SK-N-SH (cell line): Measurements from ENCODE around the gene PDE4D. TPM values are rescaled to one million over a fixed set of nuclear protein-coding genes. Genes with fewer than 3 reads are reported as not detected.

Source experiments
- CTCF ChIA-PET: fragments of 300-600, 350-600 bp; formaldehyde crosslinking; extraction: SDS; loops from one replicate; lab custom pipeline; 2021; lab: Yijun Ruan, JAX
- POLR2A ChIA-PET: fragments of 350-600 bp; sonication (Branson Sonifier 250); formaldehyde crosslinking; extraction: SDS; loops from one replicate; lab custom pipeline; 2020; ENCODE audit warnings: antibody characterized with exemption, inconsistent platforms; lab: Yijun Ruan, JAX
- DNase-seq: peaks from one replicate; pipeline ENCODE4 v3.0.0; 2012
- H2AFZ ChIP-seq: fragments of 200-600 bp; sonication (generic); 2 replicates; pipeline ENCODE4 v1.8.1; 2016; ENCODE audit warnings: antibody characterized with exemption, mild to moderate bottlenecking, low read depth
- H3F3A ChIP-seq: fragments of 200-600 bp; sonication (generic); replicated peaks from 2 replicates; pipeline ENCODE3; 2016; ENCODE audit warnings: antibody characterized with exemption, mild to moderate bottlenecking; ENCODE audit not compliant: insufficient read depth
- H3K27ac ChIP-seq, 2 experiments: fragments of 200-500 bp in 1 of 2; fragments of 200-600 bp in 1 of 2; sonication (Bioruptor generic) in 1 of 2; sonication (generic), shearing (Covaris generic) in 1 of 2; 2 replicates each; pipeline versions ENCODE4 v1.5.1 to v1.6.1; 2014 to 2016; ENCODE audit warnings: low read depth in 2 of 2, inconsistent platforms in 1 of 2, low read length in 1 of 2, mild to moderate bottlenecking in 1 of 2, mixed read lengths in 1 of 2
- H3K27me3 ChIP-seq: fragments of 200-600 bp; sonication (generic), shearing (Covaris generic); 2 replicates; pipeline ENCODE4 v1.6.1; 2016; ENCODE audit warnings: mixed run types; ENCODE audit not compliant: insufficient read depth
- H3K36me3 ChIP-seq, 2 experiments: fragments of 200-500 bp in 1 of 2; fragments of 200-600 bp in 1 of 2; sonication (Bioruptor generic) in 1 of 2; sonication (generic) in 1 of 2; replicated peaks in 1 of 2; 2 replicates each; pipeline versions ENCODE3 to v1.5.1; 2014 to 2016; ENCODE audit warnings: low read length in 1 of 2, mild to moderate bottlenecking in 1 of 2; ENCODE audit not compliant: insufficient read depth in 2 of 2, control insufficient read depth in 1 of 2
- H3K4me1 ChIP-seq, 2 experiments: fragments of 200-500 bp in 1 of 2; fragments of 200-600 bp in 1 of 2; sonication (Bioruptor generic) in 1 of 2; sonication (generic), shearing (Covaris generic) in 1 of 2; 2 replicates each; pipeline versions ENCODE4 v1.5.1 to v1.6.1; 2014 to 2016; ENCODE audit warnings: low read depth in 1 of 2, low read length in 1 of 2, mixed run types in 1 of 2; ENCODE audit not compliant: insufficient read depth in 2 of 2, control insufficient read depth in 1 of 2
- H3K4me2 ChIP-seq: fragments of 200-600 bp; sonication (generic), shearing (Covaris generic); 2 replicates; pipeline ENCODE4 v1.6.1; 2017; ENCODE audit warnings: mixed run types
- H3K4me3 ChIP-seq, 2 experiments: fragments of 200-500 bp in 1 of 2; fragments of 200-600 bp in 1 of 2; sonication (Bioruptor generic) in 1 of 2; sonication (generic), shearing (Covaris generic) in 1 of 2; 2 replicates each; pipeline versions ENCODE4 v1.5.1 to v1.8.1; 2014 to 2016; ENCODE audit warnings: low read depth in 2 of 2, inconsistent platforms in 1 of 2, low read length in 1 of 2, mild to moderate bottlenecking in 1 of 2, mixed read lengths in 1 of 2, moderate library complexity in 1 of 2
- H3K79me2 ChIP-seq: fragments of 200-600 bp; sonication (generic); 2 replicates; pipeline ENCODE4 v1.8.1; 2017; ENCODE audit warnings: mild to moderate bottlenecking; ENCODE audit not compliant: insufficient read depth
- H3K9ac ChIP-seq: fragments of 200-600 bp; sonication (generic); 2 replicates; pipeline ENCODE4 v1.6.1; 2017; ENCODE audit warnings: mixed run types
- H3K9me2 ChIP-seq: fragments of 200-600 bp; sonication (generic); 2 replicates; pipeline ENCODE4 v1.6.1; 2017; ENCODE audit warnings: mixed run types
- H3K9me3 ChIP-seq: fragments of 200-600 bp; sonication (generic); 2 replicates; pipeline ENCODE4 v1.6.1; 2017; ENCODE audit warnings: mixed run types, mild to moderate bottlenecking, moderate library complexity
- H4K20me1 ChIP-seq: fragments of 200-600 bp; sonication (generic); 2 replicates; pipeline ENCODE4 v1.6.1; 2017; ENCODE audit warnings: mild to moderate bottlenecking, mixed run types; ENCODE audit not compliant: insufficient read depth
- CHD2 ChIP-seq: fragments of 150-350 bp; IDR thresholded peaks from 2 replicates; pipeline ENCODE4 v1.6.1; 2018; ENCODE audit warnings: low read length; ENCODE audit not compliant: partially characterized antibody
- CTCF ChIP-seq: fragments of 200-600 bp; sonication (generic); IDR thresholded peaks from 2 replicates; pipeline ENCODE4 v1.6.1; 2017; ENCODE audit warnings: antibody characterized with exemption, mild to moderate bottlenecking, moderate library complexity
- FOSL2 ChIP-seq: IDR thresholded peaks from 2 replicates; pipeline ENCODE4 v1.4.0; 2012; ENCODE audit warnings: low read depth, mild to moderate bottlenecking, moderate library complexity, borderline replicate concordance
- FOXM1 ChIP-seq: IDR thresholded peaks from 2 replicates; pipeline ENCODE4 v1.4.0; 2012; ENCODE audit warnings: low read depth, mild to moderate bottlenecking
- IRF3 ChIP-seq: fragments of 150-350 bp; IDR thresholded peaks from 2 replicates; pipeline ENCODE4 v1.6.1; 2016; ENCODE audit warnings: mild to moderate bottlenecking, low read depth, low read length
- JUND ChIP-seq: IDR thresholded peaks from 2 replicates; pipeline ENCODE4 v1.4.0; 2012
- MEF2A ChIP-seq: IDR thresholded peaks from 2 replicates; pipeline ENCODE4 v1.4.0; 2012; ENCODE audit warnings: low read depth, borderline replicate concordance
- NFIC ChIP-seq: IDR thresholded peaks from 2 replicates; pipeline ENCODE4 v1.4.0; 2012; ENCODE audit warnings: borderline replicate concordance
- PBX3 ChIP-seq: IDR thresholded peaks from 2 replicates; pipeline ENCODE4; 2012
- RAD21 ChIP-seq: IDR thresholded peaks from 2 replicates; pipeline ENCODE4 v1.6.1; 2012; ENCODE audit warnings: mild to moderate bottlenecking, low read length
- REST ChIP-seq: IDR thresholded peaks from 2 replicates; pipeline ENCODE4 v1.6.1; 2012; ENCODE audit warnings: mild to moderate bottlenecking, low read depth, low read length, moderate library complexity
- RXRA ChIP-seq: IDR thresholded peaks from 2 replicates; pipeline ENCODE4 v1.4.0; 2012; ENCODE audit warnings: low read depth, mild to moderate bottlenecking, borderline replicate concordance
- SIN3A ChIP-seq: IDR thresholded peaks from 2 replicates; pipeline ENCODE4 v1.6.1; 2012; ENCODE audit warnings: low read depth, mild to moderate bottlenecking, low read length, moderate library complexity, borderline replicate concordance
- SMC3 ChIP-seq: IDR thresholded peaks from 2 replicates; pipeline ENCODE4 v1.6.1; 2012; ENCODE audit warnings: low read depth, low read length, improper control_type of control experiment
- TCF12 ChIP-seq: IDR thresholded peaks from 2 replicates; pipeline ENCODE4 v1.4.0; 2012
- TEAD4 ChIP-seq: IDR thresholded peaks from 2 replicates; pipeline ENCODE4 v1.4.0; 2012; ENCODE audit warnings: mild to moderate bottlenecking, borderline replicate concordance; ENCODE audit not compliant: insufficient read depth
- USF2 ChIP-seq: fragments of 150-350 bp; IDR thresholded peaks from 2 replicates; pipeline ENCODE4 v1.6.1; 2017; ENCODE audit warnings: antibody characterized with exemption, low read length, low read depth, borderline replicate concordance
- WGBS: methylation state at CpG from one replicate; pipeline ENCODE4 v1.1.6; 2017; ENCODE audit warnings: low lambda C conversion rate; 5-methylcytosine and 5-hydroxymethylcytosine counted together
- polyA plus RNA-seq, 3 experiments: library from polyadenylated mRNA; depleted of rRNA; stranded (reverse); fragments of >200 nt; gene quantifications; 2 replicates each; pipeline ENCODE4 v1.2.3, GENCODE V29; 2012

PDE4D gene
- polyA plus RNA-seq, 1 of the 3 experiments (the other 2 are of a cell fraction), result 2.4 TPM

GRCh38 chr5:59081693-59082092, 811.8 kb downstream of the PDE4D start:
- Histone ChIP-seq H3K27ac (no peak overlapping the region), H3K4me2 (no peak overlapping the region), H3K4me3 (no peak overlapping the region), H4K20me1 (no peaks in the 10 kb centered on the region), H3K4me1 (peaks cover 0 to 8% of the 10 kb centered on the region in 2 experiments; a peak in 1 of 4 replicates), H3F3A (no peaks in the 10 kb centered on the region), H3K9ac (no peak overlapping the region), H3K27me3 (no peaks in the 10 kb centered on the region), H3K9me2 (no peaks in the 10 kb centered on the region), H3K36me3 (no peaks in the 10 kb centered on the region), H2AFZ (no peak overlapping the region), H3K79me2 (no peaks in the 10 kb centered on the region), H3K9me3 (no peaks in the 10 kb centered on the region)
- 100% methylated on average over 1 of the region's 1 CpG for WGBS
- DNase-seq, result no peak
- TF ChIP-seq CHD2, result no peak
- TF ChIP-seq MEF2A, result no peak
- TF ChIP-seq SIN3A, result no peak
- TF ChIP-seq JUND, result no peak
- TF ChIP-seq FOSL2, result no peak
- TF ChIP-seq IRF3, result no peak
- no peak for TF ChIP-seq TCF12
- TF ChIP-seq RAD21, result no peak
- no peak for TF ChIP-seq FOXM1
- no peak for TF ChIP-seq SMC3
- TF ChIP-seq NFIC, result no peak
- POLR2A ChIA-PET, result no interaction called here
- CTCF ChIA-PET, result no interaction called here

- no peak for DNase-seq
- WGBS, result 67% methylated on average over 7 of the region's 7 CpGs
- H3K4me1 ChIP-seq, result peaks cover 0 to 8% of the 10 kb centered on the region in 2 experiments; a peak in 1 of 4 replicates
- peak; percentile 64 for TF ChIP-seq TCF12
- no peak for TF ChIP-seq RXRA
- no peak for TF ChIP-seq TEAD4
- TF ChIP-seq CTCF, result no peak
- no peak for TF ChIP-seq USF2
- TF ChIP-seq NFIC, result peak; percentile 18; the same call in 1 of the 2 replicates
- TF ChIP-seq REST, result no peak
- no peak for TF ChIP-seq FOSL2
- no peak for TF ChIP-seq JUND
- TF ChIP-seq SIN3A, result 0 out of 2 replicates have a peak, but pooled peaks have one; percentile 48
- peak; percentile 25; the same call in 1 of the 2 replicates for TF ChIP-seq PBX3
- TF ChIP-seq, all 33 proteins: peak for 4
- H3K4me2 ChIP-seq, result no peak overlapping the region
- no peaks in the 10 kb centered on the region for H3K9me2 ChIP-seq
- no peaks in the 10 kb centered on the region for H4K20me1 ChIP-seq
- ChIA-PET POLR2A (no interaction called here), CTCF (no interaction called here)
- no peak overlapping the region for H2AFZ ChIP-seq
- H3K9me3 ChIP-seq, result no peaks in the 10 kb centered on the region
- no peak overlapping the region; a peak in 2 of 4 replicates for H3K27ac ChIP-seq
- no peaks in the 10 kb centered on the region for H3F3A ChIP-seq
- H3K27me3 ChIP-seq, result no peaks in the 10 kb centered on the region
- H3K9ac ChIP-seq, result no peak overlapping the region
- H3K4me3 ChIP-seq, result no peak overlapping the region
- H3K36me3 ChIP-seq, result no peaks in the 10 kb centered on the region
- H3K79me2 ChIP-seq, result no peaks in the 10 kb centered on the region
Measured at GRCh38 chr5:59079622-59080620, 813.6 kb downstream of the PDE4D start.
